WERI-Rb-1 (cell line): ENCODE data around the gene SLC7A8.
"Not testable (repeated sequence)": the region's sequence is repeated elsewhere in the genome, so short reads cannot be mapped to it uniquely, and the experiment has no call there.

Experiments
- DNase-seq: peaks from one replicate; pipeline ENCODE4 v3.0.0-alpha.2; 2020
- H3K27ac ChIP-seq: fragments of 250-450 bp; sonication (Bioruptor Pico); 2 replicates; pipeline ENCODE4 v1.5.1; 2020; ENCODE audit warnings: mild to moderate bottlenecking, moderate library complexity
- H3K27me3 ChIP-seq: fragments of 250-450 bp; sonication (Bioruptor Pico); 2 replicates; pipeline ENCODE4 v1.5.1; 2021; ENCODE audit warnings: mild to moderate bottlenecking, low read depth, moderate library complexity; ENCODE audit not compliant: insufficient read depth, severe bottlenecking
- H3K36me3 ChIP-seq: fragments of 250-450 bp; sonication (Bioruptor Pico); 2 replicates; pipeline ENCODE4 v1.5.1; 2020; ENCODE audit warnings: mild to moderate bottlenecking, moderate library complexity
- H3K4me3 ChIP-seq: 2 replicates; pipeline ENCODE4 v1.5.1; 2011; ENCODE audit warnings: low read depth, mild to moderate bottlenecking, control low read depth, low read length
- H3K9me3 ChIP-seq: fragments of 250-450 bp; sonication (Bioruptor Pico); 2 replicates; pipeline ENCODE4 v1.5.1; 2021; ENCODE audit warnings: mild to moderate bottlenecking, moderate library complexity; ENCODE audit not compliant: severe bottlenecking
- CTCF ChIP-seq: IDR thresholded peaks from 2 replicates; pipeline ENCODE4 v1.5.1; 2011; ENCODE audit warnings: low read depth, mild to moderate bottlenecking, control low read depth, inconsistent platforms, low read length

SLC7A8 gene

DNA sequence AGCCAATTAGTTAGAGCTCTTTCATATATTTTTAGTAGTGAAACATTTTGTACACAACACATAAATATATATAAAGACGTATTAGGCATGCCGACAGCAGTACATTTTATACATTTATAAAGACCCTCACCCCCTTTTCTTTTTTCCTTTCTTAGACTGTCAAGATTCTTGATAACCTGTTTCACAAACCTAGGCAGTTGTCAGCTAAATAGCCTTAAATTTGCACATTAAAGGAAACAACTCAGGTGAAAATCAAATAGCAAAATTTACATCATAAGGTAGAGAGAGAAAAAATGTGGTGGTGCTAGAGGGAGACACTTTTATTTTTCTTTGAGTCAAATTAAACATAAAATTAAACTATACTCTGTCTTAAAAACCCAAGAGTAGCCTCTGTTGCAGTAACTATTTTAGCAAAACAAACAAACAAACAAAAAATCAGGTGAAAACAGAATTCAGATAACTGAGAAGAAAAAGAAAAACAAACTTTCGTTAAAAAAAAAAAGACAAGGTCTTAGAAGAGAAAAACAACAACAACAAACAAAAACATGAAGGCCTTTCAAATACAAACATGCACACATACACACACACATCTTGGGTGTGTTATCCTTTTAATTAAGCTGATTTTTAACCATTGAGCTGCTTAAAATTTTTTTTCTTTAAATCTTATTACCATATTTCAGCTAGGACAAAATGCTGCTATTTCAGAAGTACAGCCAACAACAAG is 23.1 kb upstream of the SLC7A8 start:
- no peaks in the 10 kb centered on the region for H3K36me3 ChIP-seq
- no peaks in the 10 kb centered on the region for H3K9me3 ChIP-seq
- TF ChIP-seq CTCF: no peak
- H3K27me3 ChIP-seq: no peaks in the 10 kb centered on the region
- no peak overlapping the region for H3K4me3 ChIP-seq
- DNase-seq: no peak
- no peak overlapping the region for H3K27ac ChIP-seq

GRCh38 chr14:23202001-23202400 is 18.5 kb upstream of the SLC7A8 start:
- Histone ChIP-seq H3K9me3 (no peaks in the 10 kb centered on the region), H3K4me3 (no peak overlapping the region), H3K27ac (no peak overlapping the region), H3K36me3 (no peaks in the 10 kb centered on the region), H3K27me3 (no peaks in the 10 kb centered on the region)
- DNase-seq: no peak
- no peak for TF ChIP-seq CTCF

- H3K4me3 ChIP-seq, H3K27ac ChIP-seq, H3K9me3 ChIP-seq, H3K27me3 ChIP-seq, DNase-seq, H3K36me3 ChIP-seq: not testable (repeated sequence)
Observed at GRCh38 chr14:23199141-23199540, 15.7 kb upstream of the SLC7A8 start.

- not testable (repeated sequence) for H3K9me3 ChIP-seq, H3K36me3 ChIP-seq, DNase-seq, H3K27me3 ChIP-seq, H3K27ac ChIP-seq, H3K4me3 ChIP-seq
Observed at GRCh38 chr14:23196487-23196886, 13.0 kb upstream of the SLC7A8 start.

GRCh38 chr14:23195552-23196101 is 12.2 kb upstream of the SLC7A8 start:
- Histone ChIP-seq H3K9me3 (no peaks in the 10 kb centered on the region), H3K36me3 (no peaks in the 10 kb centered on the region), H3K27me3 (no peaks in the 10 kb centered on the region), H3K27ac (no peak overlapping the region), H3K4me3 (no peak overlapping the region)
- TF ChIP-seq CTCF: no peak
- DNase-seq: no peak

GRCh38 chr14:23193432-23193831 is 10.0 kb upstream of the SLC7A8 start:
- Histone ChIP-seq H3K27me3 (no peaks in the 10 kb centered on the region), H3K4me3 (no peak overlapping the region), H3K9me3 (no peaks in the 10 kb centered on the region), H3K27ac (no peak overlapping the region), H3K36me3 (no peaks in the 10 kb centered on the region)
- TF ChIP-seq CTCF: no peak
- DNase-seq: no peak

- H3K27ac ChIP-seq: no peak overlapping the region
- H3K9me3 ChIP-seq: no peaks in the 10 kb centered on the region
- no peaks in the 10 kb centered on the region for H3K36me3 ChIP-seq
- H3K4me3 ChIP-seq: no peak overlapping the region
- H3K27me3 ChIP-seq: peaks cover 13% of the 10 kb centered on the region
- no peak for TF ChIP-seq CTCF
- no peak for DNase-seq
Observed at GRCh38 chr14:23187925-23188324, 4.5 kb upstream of the SLC7A8 start.
